SK-N-SH (cell line): ENCODE results near the gene BABAM2. TPM values are rescaled to one million over a fixed set of nuclear protein-coding genes. Genes with fewer than 3 reads are reported as not detected.

Experiments
- CTCF ChIA-PET: fragments of 300-600, 350-600 bp; formaldehyde crosslinking; extraction: SDS; loops from one replicate; lab custom pipeline; 2021; lab: Yijun Ruan, JAX
- POLR2A ChIA-PET: fragments of 350-600 bp; sonication (Branson Sonifier 250); formaldehyde crosslinking; extraction: SDS; loops from one replicate; lab custom pipeline; 2020; ENCODE audit warnings: antibody characterized with exemption, inconsistent platforms; lab: Yijun Ruan, JAX
- DNase-seq: peaks from one replicate; pipeline ENCODE4 v3.0.0; 2012
- H2AFZ ChIP-seq: fragments of 200-600 bp; sonication (generic); 2 replicates; pipeline ENCODE4 v1.8.1; 2016; ENCODE audit warnings: antibody characterized with exemption, mild to moderate bottlenecking, low read depth
- H3F3A ChIP-seq: fragments of 200-600 bp; sonication (generic); replicated peaks from 2 replicates; pipeline ENCODE3; 2016; ENCODE audit warnings: antibody characterized with exemption, mild to moderate bottlenecking; ENCODE audit not compliant: insufficient read depth
- H3K27ac ChIP-seq, 2 experiments: fragments of 200-500 bp in 1 of 2; fragments of 200-600 bp in 1 of 2; sonication (Bioruptor generic) in 1 of 2; sonication (generic), shearing (Covaris generic) in 1 of 2; 2 replicates each; pipeline versions ENCODE4 v1.5.1 to v1.6.1; 2014 to 2016; ENCODE audit warnings: low read depth in 2 of 2, inconsistent platforms in 1 of 2, low read length in 1 of 2, mild to moderate bottlenecking in 1 of 2, mixed read lengths in 1 of 2
- H3K27me3 ChIP-seq: fragments of 200-600 bp; sonication (generic), shearing (Covaris generic); 2 replicates; pipeline ENCODE4 v1.6.1; 2016; ENCODE audit warnings: mixed run types; ENCODE audit not compliant: insufficient read depth
- H3K36me3 ChIP-seq, 2 experiments: fragments of 200-500 bp in 1 of 2; fragments of 200-600 bp in 1 of 2; sonication (Bioruptor generic) in 1 of 2; sonication (generic) in 1 of 2; replicated peaks in 1 of 2; 2 replicates each; pipeline versions ENCODE3 to v1.5.1; 2014 to 2016; ENCODE audit warnings: low read length in 1 of 2, mild to moderate bottlenecking in 1 of 2; ENCODE audit not compliant: insufficient read depth in 2 of 2, control insufficient read depth in 1 of 2
- H3K4me1 ChIP-seq, 2 experiments: fragments of 200-500 bp in 1 of 2; fragments of 200-600 bp in 1 of 2; sonication (Bioruptor generic) in 1 of 2; sonication (generic), shearing (Covaris generic) in 1 of 2; 2 replicates each; pipeline versions ENCODE4 v1.5.1 to v1.6.1; 2014 to 2016; ENCODE audit warnings: low read depth in 1 of 2, low read length in 1 of 2, mixed run types in 1 of 2; ENCODE audit not compliant: insufficient read depth in 2 of 2, control insufficient read depth in 1 of 2
- H3K4me2 ChIP-seq: fragments of 200-600 bp; sonication (generic), shearing (Covaris generic); 2 replicates; pipeline ENCODE4 v1.6.1; 2017; ENCODE audit warnings: mixed run types
- H3K4me3 ChIP-seq, 2 experiments: fragments of 200-500 bp in 1 of 2; fragments of 200-600 bp in 1 of 2; sonication (Bioruptor generic) in 1 of 2; sonication (generic), shearing (Covaris generic) in 1 of 2; 2 replicates each; pipeline versions ENCODE4 v1.5.1 to v1.8.1; 2014 to 2016; ENCODE audit warnings: low read depth in 2 of 2, inconsistent platforms in 1 of 2, low read length in 1 of 2, mild to moderate bottlenecking in 1 of 2, mixed read lengths in 1 of 2, moderate library complexity in 1 of 2
- H3K79me2 ChIP-seq: fragments of 200-600 bp; sonication (generic); 2 replicates; pipeline ENCODE4 v1.8.1; 2017; ENCODE audit warnings: mild to moderate bottlenecking; ENCODE audit not compliant: insufficient read depth
- H3K9ac ChIP-seq: fragments of 200-600 bp; sonication (generic); 2 replicates; pipeline ENCODE4 v1.6.1; 2017; ENCODE audit warnings: mixed run types
- H3K9me2 ChIP-seq: fragments of 200-600 bp; sonication (generic); 2 replicates; pipeline ENCODE4 v1.6.1; 2017; ENCODE audit warnings: mixed run types
- H3K9me3 ChIP-seq: fragments of 200-600 bp; sonication (generic); 2 replicates; pipeline ENCODE4 v1.6.1; 2017; ENCODE audit warnings: mixed run types, mild to moderate bottlenecking, moderate library complexity
- H4K20me1 ChIP-seq: fragments of 200-600 bp; sonication (generic); 2 replicates; pipeline ENCODE4 v1.6.1; 2017; ENCODE audit warnings: mild to moderate bottlenecking, mixed run types; ENCODE audit not compliant: insufficient read depth
- CTCF ChIP-seq: fragments of 200-600 bp; sonication (generic); IDR thresholded peaks from 2 replicates; pipeline ENCODE4 v1.6.1; 2017; ENCODE audit warnings: antibody characterized with exemption, mild to moderate bottlenecking, moderate library complexity
- EP300 ChIP-seq, 2 experiments: IDR thresholded peaks; 2 replicates each; pipeline versions ENCODE4 v1.4.0 to v1.6.1; 2012; ENCODE audit warnings: borderline replicate concordance in 1 of 2, low read depth in 1 of 2, low read length in 1 of 2
- EZH2phosphoT487 ChIP-seq: fragments of 200-600 bp; sonication (generic); IDR thresholded peaks from 2 replicates; pipeline ENCODE4 v1.6.1; 2017; ENCODE audit warnings: low read depth, mixed run types, mild to moderate bottlenecking, antibody characterized with exemption, moderate library complexity, borderline replicate concordance
- FOSL2 ChIP-seq: IDR thresholded peaks from 2 replicates; pipeline ENCODE4 v1.4.0; 2012; ENCODE audit warnings: low read depth, mild to moderate bottlenecking, moderate library complexity, borderline replicate concordance
- GATA2 ChIP-seq: sonication (generic); formaldehyde crosslinking; IDR thresholded peaks from 2 replicates; pipeline ENCODE4 v1.5.0; 2020; ENCODE audit warnings: mild to moderate bottlenecking, missing genetic modification reagents
- MXI1 ChIP-seq: IDR thresholded peaks from 2 replicates; pipeline ENCODE4 v1.6.1; 2012; ENCODE audit warnings: mild to moderate bottlenecking, low read depth, low read length, improper control_type of control experiment
- REST ChIP-seq: IDR thresholded peaks from 2 replicates; pipeline ENCODE4 v1.6.1; 2012; ENCODE audit warnings: mild to moderate bottlenecking, low read depth, low read length, moderate library complexity
- RFX5 ChIP-seq: IDR thresholded peaks from 2 replicates; pipeline ENCODE4 v1.6.1; 2012; ENCODE audit warnings: mild to moderate bottlenecking, improper control_type of control experiment, low read length
- SIN3A ChIP-seq: IDR thresholded peaks from 2 replicates; pipeline ENCODE4 v1.6.1; 2012; ENCODE audit warnings: low read depth, mild to moderate bottlenecking, low read length, moderate library complexity, borderline replicate concordance
- TAF1 ChIP-seq: IDR thresholded peaks from 2 replicates; pipeline ENCODE4 v1.6.1; 2012; ENCODE audit warnings: low read depth, mild to moderate bottlenecking, low read length, moderate library complexity, borderline replicate concordance
- TCF12 ChIP-seq: IDR thresholded peaks from 2 replicates; pipeline ENCODE4 v1.4.0; 2012
- USF1 ChIP-seq: IDR thresholded peaks from 2 replicates; pipeline ENCODE4 v1.4.0; 2012; ENCODE audit warnings: low read depth, borderline replicate concordance
- YY1 ChIP-seq: IDR thresholded peaks from 2 replicates; pipeline ENCODE4 v1.4.0; 2012; ENCODE audit warnings: low read depth, mild to moderate bottlenecking
- WGBS: methylation state at CpG from one replicate; pipeline ENCODE4 v1.1.6; 2017; ENCODE audit warnings: low lambda C conversion rate; 5-methylcytosine and 5-hydroxymethylcytosine counted together
- polyA plus RNA-seq, 3 experiments: library from polyadenylated mRNA; depleted of rRNA; stranded (reverse); fragments of >200 nt; gene quantifications; 2 replicates each; pipeline ENCODE4 v1.2.3, GENCODE V29; 2012
- TF ChIP-seq, protein P1 (sequence below): IDR thresholded peaks from 2 replicates; pipeline ENCODE4 v1.4.0; 2012; ENCODE audit warnings: low read depth

Gene BABAM2
- polyA plus RNA-seq, 1 of the 3 experiments (the other 2 are of a cell fraction), result 34.0 TPM

- Histone ChIP-seq H3K27me3 (no peaks in the 10 kb centered on the region), H4K20me1 (no peaks in the 10 kb centered on the region), H3K27ac (no peak overlapping the region), H3K4me1 (peaks cover 4 to 39% of the 10 kb centered on the region in 2 experiments; a peak in 2 of 4 replicates), H3K9me3 (no peaks in the 10 kb centered on the region), H3K36me3 (no peaks in the 10 kb centered on the region), H3K4me3 (no peak overlapping the region), H3F3A (no peaks in the 10 kb centered on the region), H3K79me2 (no peaks in the 10 kb centered on the region), H3K4me2 (no peak overlapping the region), H3K9me2 (no peaks in the 10 kb centered on the region), H3K9ac (no peak overlapping the region), H2AFZ (no peak overlapping the region)
- POLR2A ChIA-PET, result no interaction called here
- CTCF ChIA-PET, result no interaction called here
- TF ChIP-seq FOSL2 (no peak), TCF12 (no peak), EP300 (IDR thresholded peaks at IDR 0.05; ENCODE audit: borderline replicate concordance in 1 of 2, low read depth in 1 of 2, low read length in 1 of 2) (no peak), RFX5 (no peak), SIN3A (no peak), USF1 (no peak), MXI1 (no peak), YY1 (no peak), EZH2phosphoT487 (no peak), REST (no peak), TAF1 (no peak), CTCF (no peak), GATA2 (CRISPR knock-in tag) (no peak)
- TF ChIP-seq, protein P1, sequence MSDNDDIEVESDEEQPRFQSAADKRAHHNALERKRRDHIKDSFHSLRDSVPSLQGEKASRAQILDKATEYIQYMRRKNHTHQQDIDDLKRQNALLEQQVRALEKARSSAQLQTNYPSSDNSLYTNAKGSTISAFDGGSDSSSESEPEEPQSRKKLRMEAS, result no peak
- 85% methylated on average over 11 of the region's 11 CpGs for WGBS
- DNase-seq, result no peak
Measured at GRCh38 chr2:28363686-28364280, 473.3 kb downstream of the BABAM2 start.
